PFSK-1 (cell line): ENCODE data around the gene RALGDS.

ENCODE experiments used
- FOXP2 ChIP-seq: optimal IDR thresholded peaks from 2 replicates; pipeline ENCODE3; 2011; ENCODE audit warnings: borderline replicate concordance, control low read depth, inconsistent platforms; ENCODE audit not compliant: insufficient read depth; ENCODE audit errors: extremely low read length, extremely low read depth
- POLR2AphosphoS5 ChIP-seq: IDR thresholded peaks from 2 replicates; pipeline ENCODE4 v1.6.1; 2012; ENCODE audit warnings: low read depth, mild to moderate bottlenecking, control low read depth, low read length, moderate library complexity
- REST ChIP-seq, 2 experiments: IDR thresholded peaks; 2 replicates each; pipeline versions ENCODE4 v1.6.1 to v1.8.0; 2011 to 2012; ENCODE audit warnings: low read depth in 2 of 2, low read length in 2 of 2, control low read depth in 1 of 2, inconsistent platforms in 1 of 2, mild to moderate bottlenecking in 1 of 2, moderate library complexity in 1 of 2; ENCODE audit not compliant: insufficient read depth in 1 of 2
- SIN3A ChIP-seq: IDR thresholded peaks from 2 replicates; pipeline ENCODE4 v1.6.1; 2012; ENCODE audit warnings: mild to moderate bottlenecking, low read length, moderate library complexity, borderline replicate concordance; ENCODE audit not compliant: insufficient read depth
- TAF1 ChIP-seq: IDR thresholded peaks from 2 replicates; pipeline ENCODE4 v1.6.1; 2012; ENCODE audit warnings: low read length, control low read depth, borderline replicate concordance; ENCODE audit not compliant: insufficient read depth

Gene RALGDS

GRCh38 chr9:133153227-133154096 lies 32.4 kb upstream of the RALGDS start:
- no peak for TF ChIP-seq POLR2AphosphoS5
- no peak for TF ChIP-seq FOXP2
- TF ChIP-seq TAF1, result no peak
- no peak for TF ChIP-seq SIN3A
- TF ChIP-seq REST (IDR thresholded peaks at IDR 0.05; ENCODE audit: insufficient read depth in 1 of 2, low read depth in 2 of 2, low read length in 2 of 2), result no peak

GRCh38 chr9:133151601-133152525 lies 30.8 kb upstream of the RALGDS start:
- no peak for TF ChIP-seq POLR2AphosphoS5
- TF ChIP-seq TAF1, result no peak
- no peak for TF ChIP-seq SIN3A
- TF ChIP-seq REST (IDR thresholded peaks at IDR 0.05; ENCODE audit: insufficient read depth in 1 of 2, low read depth in 2 of 2, low read length in 2 of 2), result no peak
- no peak for TF ChIP-seq FOXP2

GRCh38 chr9:133151041-133151440 lies 30.0 kb upstream of the RALGDS start:
- TF ChIP-seq TAF1 (no peak), POLR2AphosphoS5 (no peak), SIN3A (no peak), REST (IDR thresholded peaks at IDR 0.05; ENCODE audit: insufficient read depth in 1 of 2, low read depth in 2 of 2, low read length in 2 of 2) (no peak), FOXP2 (no peak)

GRCh38 chr9:133149130-133150015 lies 28.3 kb upstream of the RALGDS start:
- TF ChIP-seq REST (IDR thresholded peaks at IDR 0.05; ENCODE audit: insufficient read depth in 1 of 2, low read depth in 2 of 2, low read length in 2 of 2) (0 out of 4 replicates have a peak, but pooled peaks of 1 of the 2 experiments have one; percentile 21), FOXP2 (no peak), POLR2AphosphoS5 (0 out of 2 replicates have a peak, but pooled peaks have one; percentile 41)
